Peyer's patch (tissue), 4 donors: ENCODE measurements around the gene IQGAP2. TPM values are rescaled to one million over a fixed set of nuclear protein-coding genes. Genes with fewer than 3 reads are reported as not detected.

Experiments
- DNase-seq, 3 donors: peaks; one replicate each; pipeline ENCODE4 v3.0.0-alpha.2; 2017 to 2019
- H3K27ac ChIP-seq, 4 donors: fragments of 200-600 bp; sonication (generic); one replicate each; pipeline ENCODE4 v1.5.1; 2016 to 2019
- H3K27me3 ChIP-seq, 2 donors: fragments of 200-600 bp; sonication (generic); one replicate each; pipeline ENCODE4 v1.5.1; 2019
- H3K36me3 ChIP-seq, 3 donors: fragments of 200-600 bp; sonication (generic); one replicate each; pipeline ENCODE4 v1.5.1; 2016 to 2019
- H3K4me1 ChIP-seq, 4 donors: fragments of 200-600 bp; sonication (generic); one replicate each; pipeline ENCODE4 v1.5.1; 2016 to 2019
- H3K4me3 ChIP-seq, 4 donors: fragments of 200-600 bp; sonication (generic); 1 replicate in 3 of 4; 2 replicates in 1 of 4; pipeline ENCODE4 v1.5.1; 2016 to 2019; ENCODE audit warnings: mild to moderate bottlenecking in 1 of 4
- H3K9me3 ChIP-seq, 4 donors: fragments of 200-600 bp; sonication (generic); one replicate each; pipeline ENCODE4 v1.5.1; 2016 to 2019; ENCODE audit warnings: mild to moderate bottlenecking in 1 of 4
- POLR2A ChIP-seq, 2 donors: fragments of 450-650 bp; IDR thresholded peaks; one replicate each; pipeline ENCODE4 v1.5.1; 2017; ENCODE audit warnings: antibody characterized with exemption in 2 of 2, mild to moderate bottlenecking in 2 of 2, moderate library complexity in 2 of 2
- total RNA-seq, 4 donors: library from RNA; depleted of rRNA; stranded (reverse); fragments of >200 nt; gene quantifications; one replicate each; pipeline ENCODE4 v1.1.0, GENCODE V29; 2016
- TF ChIP-seq, protein P1 (sequence below), 6 experiments: fragments of 450-650 bp in 4 of 6; fragments of 200-600 bp in 2 of 6; sonication (generic) in 1 of 6; IDR thresholded peaks; one replicate each; pipeline ENCODE4 v1.5.1; 2017 to 2019; ENCODE audit warnings: antibody characterized with exemption in 6 of 6, mild to moderate bottlenecking in 3 of 6, moderate library complexity in 1 of 6

IQGAP2 gene
- total RNA-seq, 4 donors from 2014 or later = 58.6 to 110 (median 84.7) TPM

DNA sequence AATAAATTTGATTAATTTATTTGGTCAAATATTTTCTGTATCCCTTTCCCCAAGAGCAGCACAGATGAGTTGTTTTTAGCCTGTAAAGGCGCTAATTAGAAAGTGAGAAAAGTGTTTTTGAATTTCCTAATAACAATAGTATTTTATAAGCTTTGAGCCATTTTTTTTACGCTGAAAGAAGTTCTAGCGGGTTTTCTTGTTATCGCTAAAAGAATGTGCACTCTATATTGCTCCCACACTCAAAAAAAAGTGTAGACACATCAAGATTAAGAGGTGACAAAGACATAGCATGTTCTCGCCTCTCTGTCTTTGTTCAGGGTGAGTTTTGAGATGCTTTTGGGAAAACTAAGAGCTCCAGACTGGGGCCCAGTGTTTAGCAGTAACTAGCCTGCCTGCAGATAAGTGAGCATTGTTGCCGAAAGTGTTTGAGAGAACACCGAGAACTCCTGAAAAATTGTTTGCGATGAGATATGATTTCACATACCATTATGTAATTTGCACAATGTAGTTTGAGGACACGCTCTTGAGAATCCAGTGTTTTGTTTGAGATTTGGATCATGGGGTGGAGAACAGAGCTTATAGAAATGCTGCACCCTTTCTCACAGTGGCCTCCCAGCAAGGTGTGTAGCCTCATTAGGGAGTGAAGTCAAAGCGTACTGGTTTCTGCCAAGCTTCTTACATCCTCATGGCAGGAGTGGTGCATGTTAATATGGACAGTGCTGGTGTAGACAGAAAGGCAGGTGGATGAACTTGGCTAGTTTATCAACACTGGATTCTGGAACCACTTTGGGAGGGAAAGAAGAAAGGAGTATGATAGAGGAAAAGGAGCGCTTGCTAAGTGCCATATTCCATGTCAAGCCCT lies 314.4 kb downstream of the IQGAP2 start:
- H3K36me3 ChIP-seq = no peaks in the 10 kb centered on the region
- H3K27me3 ChIP-seq = no peaks in the 10 kb centered on the region
- no peak for DNase-seq
- no peaks in the 10 kb centered on the region for H3K9me3 ChIP-seq
- peak overlapping the region in 3 of 4 donors; percentile 72 to 84 (median 76) for H3K27ac ChIP-seq
- H3K4me1 ChIP-seq = peaks cover 0 to 17% (median 0%) of the 10 kb centered on the region in 4 donors
- no peak for TF ChIP-seq POLR2A (IDR thresholded peaks at IDR 0.05)
- TF ChIP-seq, protein P1, sequence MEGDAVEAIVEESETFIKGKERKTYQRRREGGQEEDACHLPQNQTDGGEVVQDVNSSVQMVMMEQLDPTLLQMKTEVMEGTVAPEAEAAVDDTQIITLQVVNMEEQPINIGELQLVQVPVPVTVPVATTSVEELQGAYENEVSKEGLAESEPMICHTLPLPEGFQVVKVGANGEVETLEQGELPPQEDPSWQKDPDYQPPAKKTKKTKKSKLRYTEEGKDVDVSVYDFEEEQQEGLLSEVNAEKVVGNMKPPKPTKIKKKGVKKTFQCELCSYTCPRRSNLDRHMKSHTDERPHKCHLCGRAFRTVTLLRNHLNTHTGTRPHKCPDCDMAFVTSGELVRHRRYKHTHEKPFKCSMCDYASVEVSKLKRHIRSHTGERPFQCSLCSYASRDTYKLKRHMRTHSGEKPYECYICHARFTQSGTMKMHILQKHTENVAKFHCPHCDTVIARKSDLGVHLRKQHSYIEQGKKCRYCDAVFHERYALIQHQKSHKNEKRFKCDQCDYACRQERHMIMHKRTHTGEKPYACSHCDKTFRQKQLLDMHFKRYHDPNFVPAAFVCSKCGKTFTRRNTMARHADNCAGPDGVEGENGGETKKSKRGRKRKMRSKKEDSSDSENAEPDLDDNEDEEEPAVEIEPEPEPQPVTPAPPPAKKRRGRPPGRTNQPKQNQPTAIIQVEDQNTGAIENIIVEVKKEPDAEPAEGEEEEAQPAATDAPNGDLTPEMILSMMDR (IDR thresholded peaks at IDR 0.05) = no peak
- peak overlapping the region; percentile 69 to 94 (median 76) for H3K4me3 ChIP-seq

DNA sequence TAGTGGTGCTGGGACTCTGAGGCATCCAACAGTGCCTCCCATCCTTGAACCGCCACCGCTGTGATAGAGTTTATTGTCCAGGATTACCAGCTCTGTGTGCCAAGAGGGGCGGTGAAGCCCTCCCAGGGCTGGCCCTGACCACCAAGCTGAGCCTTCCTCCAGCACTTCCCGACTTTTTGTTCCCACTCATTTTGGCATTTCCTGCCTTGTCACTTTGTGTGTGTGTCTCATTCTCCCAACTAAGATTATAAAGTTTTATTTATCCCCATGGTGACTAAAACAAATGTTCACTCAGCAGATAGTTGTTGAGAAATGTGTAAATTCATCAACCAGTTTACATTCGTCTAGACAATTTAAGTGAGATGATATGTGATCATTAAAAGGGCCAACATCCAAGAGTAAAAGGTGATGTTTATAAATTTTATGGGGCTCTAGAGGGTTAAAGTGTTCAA lies 315.3 kb downstream of the IQGAP2 start:
- no peaks in the 10 kb centered on the region for H3K9me3 ChIP-seq
- no peaks in the 10 kb centered on the region for H3K27me3 ChIP-seq
- H3K4me1 ChIP-seq = peaks cover 0 to 17% (median 0%) of the 10 kb centered on the region in 4 donors
- H3K4me3 ChIP-seq = peak overlapping the region in 2 of 4 donors; percentile 70 to 94
- H3K36me3 ChIP-seq = no peaks in the 10 kb centered on the region
- no peak for DNase-seq
- no peak for TF ChIP-seq POLR2A (IDR thresholded peaks at IDR 0.05)
- TF ChIP-seq, protein P1 (IDR thresholded peaks at IDR 0.05) = no peak
- peak overlapping the region in 2 of 4 donors; percentile 31 to 45 for H3K27ac ChIP-seq

DNA sequence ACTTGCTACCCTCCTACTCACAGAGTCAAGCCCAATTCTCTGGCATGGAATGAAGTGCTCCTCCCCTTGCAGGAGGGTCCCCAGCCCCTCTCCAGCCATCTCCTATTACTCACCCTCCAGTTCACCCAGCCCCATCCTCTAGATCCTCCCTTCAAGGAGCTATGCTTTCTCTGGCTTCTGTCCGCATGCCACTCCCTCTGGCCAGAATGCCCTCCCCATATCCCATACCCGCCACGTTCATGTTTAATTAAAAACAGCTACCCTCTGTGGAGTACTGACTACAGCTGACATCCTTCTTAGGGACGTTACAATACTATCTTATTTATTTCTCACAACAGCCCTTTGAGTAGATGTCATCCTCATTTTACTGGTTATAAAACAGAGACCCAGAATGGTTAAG lies 315.8 kb downstream of the IQGAP2 start:
- no peaks in the 10 kb centered on the region for H3K9me3 ChIP-seq
- no peaks in the 10 kb centered on the region for H3K27me3 ChIP-seq
- H3K36me3 ChIP-seq = no peaks in the 10 kb centered on the region
- no peak overlapping the region for H3K4me3 ChIP-seq
- TF ChIP-seq, protein P1 (IDR thresholded peaks at IDR 0.05) = no peak
- no peak for TF ChIP-seq POLR2A (IDR thresholded peaks at IDR 0.05)
- DNase-seq = no peak
- peaks cover 0 to 18% (median 0%) of the 10 kb centered on the region in 4 donors for H3K4me1 ChIP-seq
- peak overlapping the region in 2 of 4 donors; percentile 31 to 45 for H3K27ac ChIP-seq

DNA sequence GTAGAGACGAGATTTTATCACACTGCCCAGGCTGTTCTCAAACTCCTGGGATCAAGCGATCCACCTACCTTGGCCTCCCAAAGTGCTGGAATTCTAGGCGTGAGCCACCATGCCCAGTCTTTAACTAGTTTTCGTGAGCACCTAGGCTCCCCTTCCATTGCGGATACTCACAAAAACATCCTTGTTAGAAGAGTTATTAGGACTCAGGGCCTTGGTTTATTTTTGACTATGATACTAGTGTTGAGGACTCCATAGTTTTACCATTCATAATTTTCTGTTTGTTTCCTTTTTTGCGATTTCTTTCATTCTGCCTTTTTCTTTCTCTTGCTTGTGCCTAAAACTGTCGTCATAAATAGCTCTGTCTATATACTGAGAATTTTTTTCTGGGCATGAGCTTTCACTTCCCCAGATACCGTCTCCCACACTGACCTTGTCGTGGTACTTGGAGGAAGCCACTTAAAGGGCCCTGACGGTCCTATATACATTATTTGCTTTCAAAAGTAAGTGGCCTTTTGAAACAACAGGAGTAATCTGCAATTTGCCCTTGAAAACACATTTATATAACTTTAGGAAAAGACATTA lies 318.0 kb downstream of the IQGAP2 start:
- DNase-seq = no peak
- H3K36me3 ChIP-seq = no peaks in the 10 kb centered on the region
- peaks cover 0 to 11% (median 0%) of the 10 kb centered on the region in 4 donors for H3K4me1 ChIP-seq
- peak overlapping the region in 3 of 4 donors; percentile 28 to 39 (median 36) for H3K27ac ChIP-seq
- no peak for TF ChIP-seq POLR2A (IDR thresholded peaks at IDR 0.05)
- TF ChIP-seq, protein P1 (IDR thresholded peaks at IDR 0.05) = no peak
- H3K27me3 ChIP-seq = no peaks in the 10 kb centered on the region
- no peaks in the 10 kb centered on the region for H3K9me3 ChIP-seq
- H3K4me3 ChIP-seq = no peak overlapping the region

DNA sequence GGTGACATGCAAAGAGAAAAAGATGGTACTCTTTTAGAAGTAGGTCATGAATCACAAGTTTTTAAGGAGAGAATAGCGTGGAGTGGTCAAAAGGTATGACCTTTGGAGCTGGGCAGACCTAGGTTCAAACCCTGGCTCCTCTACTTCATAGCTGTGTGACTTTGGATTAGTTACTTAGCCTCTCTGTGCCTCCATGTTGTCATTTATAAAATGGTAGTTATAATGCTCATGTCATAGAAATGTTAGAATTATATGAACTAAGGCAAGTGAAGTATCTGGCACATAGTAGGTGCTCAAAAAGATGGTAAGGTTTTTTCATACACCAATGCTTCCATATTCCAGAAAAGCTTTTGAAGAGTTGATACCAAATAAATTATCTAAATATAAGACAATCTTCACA lies 320.2 kb downstream of the IQGAP2 start:
- H3K9me3 ChIP-seq = no peaks in the 10 kb centered on the region
- H3K4me3 ChIP-seq = no peak overlapping the region
- no peaks in the 10 kb centered on the region for H3K27me3 ChIP-seq
- peaks cover 0 to 6% (median 0%) of the 10 kb centered on the region in 4 donors for H3K4me1 ChIP-seq
- no peaks in the 10 kb centered on the region for H3K36me3 ChIP-seq
- DNase-seq = no peak
- H3K27ac ChIP-seq = no peak overlapping the region
- TF ChIP-seq POLR2A (IDR thresholded peaks at IDR 0.05) = no peak
- TF ChIP-seq, protein P1 (IDR thresholded peaks at IDR 0.05) = no peak
